GM23338 (cell line): Measurements from ENCODE around the gene TMA7. TPM values are rescaled to one million over a fixed set of nuclear protein-coding genes. Genes with fewer than 3 reads are reported as not detected.

Source experiments
- ATAC-seq: fragments of 200-7000 bp; cut with Tn5 transposase; 3 replicates; pipeline ENCODE4 v1.9.1; 2020
- DNase-seq: peaks from one replicate; pipeline ENCODE4 v3.0.0-alpha.2; 2015; ENCODE audit warnings: low spot score
- H2AFZ ChIP-seq: fragments of 200-600 bp; sonication (generic); 2 replicates; pipeline ENCODE4 v1.8.0; 2016; ENCODE audit warnings: antibody characterized with exemption, mild to moderate bottlenecking, moderate library complexity
- H3F3A ChIP-seq: fragments of 200-600 bp; sonication (generic); replicated peaks from 2 replicates; pipeline ENCODE4 v1.8.0; 2017; ENCODE audit warnings: antibody characterized with exemption, mixed run types, low read depth
- H3K27ac ChIP-seq: fragments of 200-600 bp; sonication (generic); 2 replicates; pipeline ENCODE4 v1.6.1; 2016; ENCODE audit warnings: low read depth
- H3K27me3 ChIP-seq: fragments of 200-600 bp; sonication (generic); 2 replicates; pipeline ENCODE4 v1.8.0; 2016; ENCODE audit warnings: mild to moderate bottlenecking, mixed run types, moderate library complexity; ENCODE audit not compliant: insufficient read depth
- H3K36me3 ChIP-seq: fragments of 200-600 bp; sonication (generic); 2 replicates; pipeline ENCODE4 v1.8.0; 2016; ENCODE audit warnings: mild to moderate bottlenecking; ENCODE audit not compliant: insufficient read depth
- H3K4me1 ChIP-seq: fragments of 200-600 bp; sonication (generic); 2 replicates; pipeline ENCODE4 v1.8.0; 2016; ENCODE audit warnings: mild to moderate bottlenecking, moderate library complexity; ENCODE audit not compliant: insufficient read depth
- H3K4me2 ChIP-seq: fragments of 200-600 bp; sonication (generic); 2 replicates; pipeline ENCODE4 v1.7.1; 2017; ENCODE audit warnings: mixed run types
- H3K4me3 ChIP-seq: fragments of 200-600 bp; sonication (generic); 2 replicates; pipeline ENCODE4 v1.6.1; 2016; ENCODE audit warnings: mixed run types
- H3K79me2 ChIP-seq: fragments of 200-600 bp; sonication (generic); replicated peaks from 2 replicates; pipeline ENCODE4 v1.8.0; 2017; ENCODE audit warnings: mild to moderate bottlenecking; ENCODE audit not compliant: insufficient read depth
- H3K9me2 ChIP-seq: fragments of 200-600 bp; sonication (generic); 2 replicates; pipeline ENCODE4 v1.8.0; 2017; ENCODE audit not compliant: insufficient read depth
- H4K20me1 ChIP-seq: fragments of 200-600 bp; sonication (generic); replicated peaks from 2 replicates; pipeline ENCODE4 v1.8.0; 2017; ENCODE audit warnings: mild to moderate bottlenecking; ENCODE audit not compliant: insufficient read depth
- H3K27ac Mint-ChIP-seq: 2 replicates; pipeline ENCODE4 v1.8.0; 2020; ENCODE audit warnings: inconsistent platforms, mild to moderate bottlenecking, moderate library complexity, mixed read lengths
- H3K27me3 Mint-ChIP-seq: 3 replicates; pipeline ENCODE4 v1.8.0; 2022; ENCODE audit warnings: low read depth, mild to moderate bottlenecking, moderate library complexity, mixed read lengths, inconsistent platforms; ENCODE audit not compliant: insufficient read depth, poor library complexity
- H3K36me3 Mint-ChIP-seq: 3 replicates; pipeline ENCODE4 v1.8.0; 2021; ENCODE audit warnings: low read depth, mild to moderate bottlenecking, inconsistent platforms, moderate library complexity, mixed read lengths
- H3K4me1 Mint-ChIP-seq: 3 replicates; pipeline ENCODE4 v1.8.0; 2020; ENCODE audit warnings: mild to moderate bottlenecking, inconsistent platforms, mixed read lengths
- H3K4me3 Mint-ChIP-seq: 3 replicates; pipeline ENCODE4 v1.8.0; 2021; ENCODE audit warnings: moderate library complexity, mild to moderate bottlenecking, inconsistent platforms, mixed read lengths
- H3K9me3 Mint-ChIP-seq: 3 replicates; pipeline ENCODE4 v1.8.0; 2020; ENCODE audit warnings: moderate library complexity, mild to moderate bottlenecking, inconsistent platforms, mixed read lengths
- CTCF ChIP-seq, 2 experiments: fragments of 200-600 bp in 1 of 2; sonication (generic) in 1 of 2; conservative IDR thresholded peaks; 2 replicates each; pipeline versions ENCODE4 v1.5.1 to v1.6.1; 2016 to 2017; ENCODE audit warnings: antibody characterized with exemption in 2 of 2, low read depth in 2 of 2, mild to moderate bottlenecking in 2 of 2, moderate library complexity in 1 of 2
- EZH2 ChIP-seq: fragments of 200-600 bp; sonication (generic); IDR thresholded peaks from one replicate; pipeline ENCODE4 v1.8.0; 2017; ENCODE audit warnings: antibody characterized with exemption, mild to moderate bottlenecking, low read depth; ENCODE audit not compliant: unreplicated experiment
- EZH2phosphoT487 ChIP-seq: fragments of 200-600 bp; sonication (generic); IDR thresholded peaks from one replicate; pipeline ENCODE4 v1.8.1; 2018; ENCODE audit warnings: antibody characterized with exemption; ENCODE audit not compliant: unreplicated experiment
- JUNB ChIP-seq: IDR thresholded peaks from one replicate; pipeline ENCODE4 v1.6.1; 2016; ENCODE audit warnings: antibody characterized with exemption; ENCODE audit not compliant: unreplicated experiment
- NANOG ChIP-seq: IDR thresholded peaks from 2 replicates; pipeline ENCODE4 v1.6.1; 2016; ENCODE audit warnings: antibody characterized with exemption, borderline replicate concordance
- POLR2AphosphoS5 ChIP-seq: IDR thresholded peaks from 2 replicates; pipeline ENCODE4 v1.6.1; 2016; ENCODE audit warnings: antibody characterized with exemption, low read depth
- REST ChIP-seq: IDR thresholded peaks from one replicate; pipeline ENCODE4 v1.6.1; 2018; ENCODE audit warnings: antibody characterized with exemption; ENCODE audit not compliant: unreplicated experiment
- STAT1 ChIP-seq: IDR thresholded peaks from one replicate; pipeline ENCODE4 v1.6.1; 2016; ENCODE audit warnings: antibody characterized with exemption; ENCODE audit not compliant: unreplicated experiment
- ZNF114 ChIP-seq: fragments of 250-450 bp; sonication (Bioruptor Pico); IDR thresholded peaks from 2 replicates; pipeline ENCODE4 v1.5.0; 2020; ENCODE audit warnings: mild to moderate bottlenecking, moderate library complexity
- ZNF331 ChIP-seq: fragments of 250-450 bp; sonication (Bioruptor Pico); IDR thresholded peaks from 2 replicates; pipeline ENCODE4 v1.5.0; 2020; ENCODE audit warnings: low read depth, mild to moderate bottlenecking, moderate library complexity
- ZNF462 ChIP-seq: fragments of 250-450 bp; sonication (Bioruptor Pico); IDR thresholded peaks from 2 replicates; pipeline ENCODE4 v1.5.0; 2020; ENCODE audit warnings: mild to moderate bottlenecking, moderate library complexity
- polyA plus RNA-seq: library from polyadenylated mRNA; unstranded; fragments of >200 nt; fragmentation: Nextera tagmentation; extraction: Ambion mirVana; gene quantifications from 2 replicates; pipeline ENCODE4 v1.2.1, GENCODE V29; 2016
- total RNA-seq: library from RNA; depleted of rRNA; stranded (reverse); fragments of >200 nt; shearing (Covaris generic); gene quantifications from 2 replicates; pipeline ENCODE4 v1.2.3, GENCODE V29; 2014

TMA7 gene
- total and polyA plus RNA-seq, 2 experiments from 2014 or later, result 419 to 2,089 TPM

- no peak overlapping the region for H3K4me3 Mint-ChIP-seq
- ATAC-seq (peak; percentile 42), DNase-seq (peak; percentile 43)
- H3K36me3 Mint-ChIP-seq, result peaks cover 58% of the 10 kb centered on the region
- Histone ChIP-seq H3K27me3 (no peaks in the 10 kb centered on the region), H3K4me2 (no peak overlapping the region), H3F3A (no peaks in the 10 kb centered on the region; the same call in 1 of the 2 replicates), H2AFZ (no peak overlapping the region), H3K79me2 (peaks cover 50% of the 10 kb centered on the region), H3K36me3 (peaks cover 2% of the 10 kb centered on the region; the same call in 1 of the 2 replicates), H3K4me3 (no peak overlapping the region), H3K9me2 (no peaks in the 10 kb centered on the region), H4K20me1 (peaks cover 33% of the 10 kb centered on the region), H3K4me1 (peaks cover 8% of the 10 kb centered on the region; the same call in 1 of the 2 replicates), H3K27ac (no peak overlapping the region)
- H3K27ac Mint-ChIP-seq, result no peak overlapping the region
- H3K9me3 Mint-ChIP-seq, result peaks cover 3% of the 10 kb centered on the region; the same call in 1 of the 3 replicates
- peaks cover 27% of the 10 kb centered on the region for H3K4me1 Mint-ChIP-seq
- TF ChIP-seq ZNF331 (CRISPR knock-in tag) (no peak), CTCF (conservative IDR thresholded peaks at IDR 0.05; ENCODE audit: low read depth in 2 of 2) (peak; percentile 14 to 54; a peak in 2 of 4 replicates)
- peaks cover 5% of the 10 kb centered on the region for H3K27me3 Mint-ChIP-seq
Measured at GRCh38 chr3:48422272-48422671, 17.8 kb upstream of the TMA7 start.

GRCh38 chr3:48422681-48423080 lies 17.4 kb upstream of the TMA7 start:
- H3K27me3 ChIP-seq, result no peaks in the 10 kb centered on the region
- peaks cover 54% of the 10 kb centered on the region for H3K36me3 Mint-ChIP-seq
- H3K4me3 Mint-ChIP-seq, result no peak overlapping the region
- peaks cover 33% of the 10 kb centered on the region for H4K20me1 ChIP-seq
- ATAC-seq, result no peak
- H3K4me1 ChIP-seq, result peaks cover 12% of the 10 kb centered on the region
- H2AFZ ChIP-seq, result no peak overlapping the region
- H3K79me2 ChIP-seq, result peaks cover 54% of the 10 kb centered on the region
- peaks cover 31% of the 10 kb centered on the region for H3K4me1 Mint-ChIP-seq
- no peak overlapping the region for H3K4me3 ChIP-seq
- peaks cover 9% of the 10 kb centered on the region for H3K27me3 Mint-ChIP-seq
- no peak overlapping the region; the same call in 1 of the 2 replicates for H3K27ac Mint-ChIP-seq
- no peaks in the 10 kb centered on the region; the same call in 1 of the 2 replicates for H3K36me3 ChIP-seq
- H3K9me3 Mint-ChIP-seq, result peaks cover 3% of the 10 kb centered on the region; the same call in 1 of the 3 replicates
- H3F3A ChIP-seq, result no peaks in the 10 kb centered on the region; the same call in 1 of the 2 replicates
- H3K4me2 ChIP-seq, result no peak overlapping the region
- H3K27ac ChIP-seq, result no peak overlapping the region
- no peak for DNase-seq
- H3K9me2 ChIP-seq, result no peaks in the 10 kb centered on the region
- TF ChIP-seq ZNF114 (CRISPR knock-in tag) (no peak), NANOG (no peak), ZNF331 (CRISPR knock-in tag) (no peak), EZH2phosphoT487 (no peak), REST (no peak), ZNF462 (CRISPR knock-in tag) (no peak), POLR2AphosphoS5 (no peak), EZH2 (no peak), STAT1 (no peak), JUNB (no peak)
